ENCODE measurements around the gene CHMP6.

DNA sequence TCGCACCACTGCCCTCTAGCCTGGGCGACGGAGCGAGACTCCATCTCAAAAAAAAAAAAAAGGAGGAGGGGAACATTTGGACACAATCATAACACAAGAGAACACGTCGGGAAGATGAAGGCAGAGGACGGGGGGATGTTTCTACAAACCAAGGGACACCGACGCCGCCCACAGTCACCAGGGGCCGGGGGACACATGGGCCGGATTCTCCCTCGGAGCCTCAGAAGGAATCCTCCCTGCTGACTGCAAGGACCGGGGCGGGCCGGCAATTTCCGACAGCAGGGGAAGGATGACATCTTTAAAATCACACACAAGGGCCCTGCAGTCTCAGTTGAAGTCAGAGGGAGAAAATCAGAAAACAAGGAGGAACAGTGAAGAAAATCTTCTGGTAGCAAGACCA is 8.1 kb upstream of the CHMP6 start:
- TF ChIP-seq POLR2A (IDR thresholded peaks at IDR 0.05; ENCODE audit: extremely low read depth, insufficient read length): no peak
- TF ChIP-seq, protein P1, sequence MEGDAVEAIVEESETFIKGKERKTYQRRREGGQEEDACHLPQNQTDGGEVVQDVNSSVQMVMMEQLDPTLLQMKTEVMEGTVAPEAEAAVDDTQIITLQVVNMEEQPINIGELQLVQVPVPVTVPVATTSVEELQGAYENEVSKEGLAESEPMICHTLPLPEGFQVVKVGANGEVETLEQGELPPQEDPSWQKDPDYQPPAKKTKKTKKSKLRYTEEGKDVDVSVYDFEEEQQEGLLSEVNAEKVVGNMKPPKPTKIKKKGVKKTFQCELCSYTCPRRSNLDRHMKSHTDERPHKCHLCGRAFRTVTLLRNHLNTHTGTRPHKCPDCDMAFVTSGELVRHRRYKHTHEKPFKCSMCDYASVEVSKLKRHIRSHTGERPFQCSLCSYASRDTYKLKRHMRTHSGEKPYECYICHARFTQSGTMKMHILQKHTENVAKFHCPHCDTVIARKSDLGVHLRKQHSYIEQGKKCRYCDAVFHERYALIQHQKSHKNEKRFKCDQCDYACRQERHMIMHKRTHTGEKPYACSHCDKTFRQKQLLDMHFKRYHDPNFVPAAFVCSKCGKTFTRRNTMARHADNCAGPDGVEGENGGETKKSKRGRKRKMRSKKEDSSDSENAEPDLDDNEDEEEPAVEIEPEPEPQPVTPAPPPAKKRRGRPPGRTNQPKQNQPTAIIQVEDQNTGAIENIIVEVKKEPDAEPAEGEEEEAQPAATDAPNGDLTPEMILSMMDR (IDR thresholded peaks at IDR 0.05; ENCODE audit: low read depth, low read length): no peak

Measured in NB4 (cell line).